Muscle of arm (tissue), 14 donors: ENCODE results near the gene CASP2. TPM values are rescaled to one million over a fixed set of nuclear protein-coding genes. Genes with fewer than 3 reads are reported as not detected.

Source experiments
- DNase-seq: peaks from one replicate; pipeline ENCODE4 v3.0.0-alpha.2; 2013
- long read RNA-seq, 11 donors: transcript quantifications; one replicate each; lab custom pipeline, GENCODE V29; 2026
- polyA plus RNA-seq, 12 donors: library from polyadenylated mRNA; unstranded; fragments of 120-200 nt; gene quantifications; one replicate each; pipeline ENCODE4 v1.2.1, GENCODE V29; 2013; ENCODE audit not compliant: insufficient read length in 12 of 12

CASP2 gene
- 10 to 100 TPM; 19.8 to 99.7 (median 24.2) TPM for polyA plus RNA-seq
- long read RNA-seq, donor 1, full-length matches to known transcripts = 3 of 20 reads
- long read RNA-seq, donor 1, partial matches to known transcripts = 17 of 20 reads
- long read RNA-seq, donor 1, other reads (novel, unspliced or antisense) = 0 of 20 reads
- long read RNA-seq, donor 2, full-length matches to known transcripts = 3 of 3 reads
- long read RNA-seq, donor 2, partial matches to known transcripts = 0 of 3 reads
- long read RNA-seq, donor 2, other reads (novel, unspliced or antisense) = 0 of 3 reads
- long read RNA-seq, donor 3, full-length matches to known transcripts = 2 of 2 reads
- long read RNA-seq, donor 3, partial matches to known transcripts = 0 of 2 reads
- long read RNA-seq, donor 3, other reads (novel, unspliced or antisense) = 0 of 2 reads
- long read RNA-seq, donor 4, full-length matches to known transcripts = 1 of 1 reads
- long read RNA-seq, donor 4, partial matches to known transcripts = 0 of 1 reads
- long read RNA-seq, donor 4, other reads (novel, unspliced or antisense) = 0 of 1 reads
- long read RNA-seq, donor 5, full-length matches to known transcripts = 2 of 2 reads
- long read RNA-seq, donor 5, partial matches to known transcripts = 0 of 2 reads
- long read RNA-seq, donor 5, other reads (novel, unspliced or antisense) = 0 of 2 reads
- long read RNA-seq, donor 6, full-length matches to known transcripts = 2 of 2 reads
- long read RNA-seq, donor 6, partial matches to known transcripts = 0 of 2 reads
- long read RNA-seq, donor 6, other reads (novel, unspliced or antisense) = 0 of 2 reads
- long read RNA-seq, donor 7, full-length matches to known transcripts = 1 of 1 reads
- long read RNA-seq, donor 7, partial matches to known transcripts = 0 of 1 reads
- long read RNA-seq, donor 7, other reads (novel, unspliced or antisense) = 0 of 1 reads
- long read RNA-seq, donor 8, full-length matches to known transcripts = 2 of 2 reads
- long read RNA-seq, donor 8, partial matches to known transcripts = 0 of 2 reads
- long read RNA-seq, donor 8, other reads (novel, unspliced or antisense) = 0 of 2 reads
- long read RNA-seq, donor 9, full-length matches to known transcripts = 1 of 1 reads
- long read RNA-seq, donor 9, partial matches to known transcripts = 0 of 1 reads
- long read RNA-seq, donor 9, other reads (novel, unspliced or antisense) = 0 of 1 reads
- long read RNA-seq, donor 10, full-length matches to known transcripts = 4 of 4 reads
- long read RNA-seq, donor 10, partial matches to known transcripts = 0 of 4 reads
- long read RNA-seq, donor 10, other reads (novel, unspliced or antisense) = 0 of 4 reads
- long read RNA-seq, donor 11, full-length matches to known transcripts = 3 of 3 reads
- long read RNA-seq, donor 11, partial matches to known transcripts = 0 of 3 reads
- long read RNA-seq, donor 11, other reads (novel, unspliced or antisense) = 0 of 3 reads

- DNase-seq = peak; percentile 97
Measured at GRCh38 chr7:143287935-143288826, at the start of gene CASP2. TSS of gene CASP2 (plus strand) at chr7:143288351. CDS start at chr7:143288456, 105 bp downstream.

- DNase-seq = no peak
Measured at GRCh38 chr7:143239813-143240212, 48.3 kb upstream of the CASP2 start.

GRCh38 chr7:143240291-143241168, 47.6 kb upstream of the CASP2 start:
- DNase-seq = peak; percentile 82

- no peak for DNase-seq
Measured at GRCh38 chr7:143242306-143242705, 45.8 kb upstream of the CASP2 start.

- no peak for DNase-seq
Measured at GRCh38 chr7:143243111-143243510, 45.0 kb upstream of the CASP2 start.

GRCh38 chr7:143243614-143244013, 44.5 kb upstream of the CASP2 start:
- no peak for DNase-seq

- no peak for DNase-seq
Measured at GRCh38 chr7:143244321-143244720, 43.8 kb upstream of the CASP2 start.

- no peak for DNase-seq
Measured at GRCh38 chr7:143245123-143245522, 43.0 kb upstream of the CASP2 start.

GRCh38 chr7:143247372-143247771, 40.8 kb upstream of the CASP2 start:
- DNase-seq = no peak

GRCh38 chr7:143248761-143249354, 39.3 kb upstream of the CASP2 start:
- no peak for DNase-seq

- DNase-seq = no peak
Measured at GRCh38 chr7:143250199-143250598, 38.0 kb upstream of the CASP2 start.

- no peak for DNase-seq
Measured at GRCh38 chr7:143250822-143251221, 37.3 kb upstream of the CASP2 start.

- no peak for DNase-seq
Measured at GRCh38 chr7:143252006-143252405, 36.1 kb upstream of the CASP2 start.

GRCh38 chr7:143255564-143255963, 32.6 kb upstream of the CASP2 start:
- DNase-seq = no peak

GRCh38 chr7:143256325-143256724, 31.8 kb upstream of the CASP2 start:
- no peak for DNase-seq

- no peak for DNase-seq
Measured at GRCh38 chr7:143256932-143257331, 31.2 kb upstream of the CASP2 start.

GRCh38 chr7:143257501-143257900, 30.6 kb upstream of the CASP2 start:
- no peak for DNase-seq

GRCh38 chr7:143258831-143259230, 29.3 kb upstream of the CASP2 start:
- no peak for DNase-seq

GRCh38 chr7:143259765-143260164, 28.4 kb upstream of the CASP2 start:
- DNase-seq = no peak
